ENCODE results near the gene MAP6D1. TPM values are rescaled to one million over a fixed set of nuclear protein-coding genes. Genes with fewer than 3 reads are reported as not detected.

The MAP6D1 gene
- total and polyA plus RNA-seq, 12 donors = 0.27 to 3.0 (median 1.7) TPM; not detected in 2

- intact Hi-C loops (cut with DNase I) = loop anchor here (5.0 to 10.0 kb wide), 2 partner anchors 55 to 58 kb away; partner anchors contain the start of gene PARL (in 1 of the 2)
- 94 to 97% (median 95%) methylated on average over 9 of the region's 9 CpGs for WGBS, 4 donors
- Histone ChIP-seq H3K27ac (no peak overlapping the region), H3K36me3 (replicated peaks in 1 of 2) (peaks cover 0 to 33% of the 10 kb centered on the region in 2 donors), H3K4me1 (replicated peaks in 1 of 2) (peaks cover 15 to 20% of the 10 kb centered on the region in 2 donors), H3K9me3 (replicated peaks in 1 of 3) (no peaks in the 10 kb centered on the region), H3K4me3 (no peak overlapping the region), H3K27me3 (no peaks in the 10 kb centered on the region)
- no peak for TF ChIP-seq CTCF (IDR thresholded peaks at IDR 0.05)
- no peak for TF ChIP-seq POLR2A (IDR thresholded peaks at IDR 0.05)
- no peak for DNase-seq
These were observed 4.1 kb upstream of the MAP6D1 start for GRCh38 chr3:183829466-183829865.

GRCh38 chr3:183828538-183828870 is 3.1 kb upstream of the MAP6D1 start:
- Histone ChIP-seq H3K9me3 (replicated peaks in 1 of 3) (no peaks in the 10 kb centered on the region), H3K27ac (no peak overlapping the region), H3K27me3 (no peaks in the 10 kb centered on the region), H3K4me3 (no peak overlapping the region), H3K36me3 (replicated peaks in 1 of 2) (peaks cover 0 to 26% of the 10 kb centered on the region in 2 donors), H3K4me1 (replicated peaks in 1 of 2) (peaks cover 16 to 24% of the 10 kb centered on the region in 2 donors)
- intact Hi-C loops (cut with DNase I) = loop anchor here (5.0 to 10.0 kb wide), 2 partner anchors 56 to 59 kb away; partner anchors contain the start of gene PARL (in 1 of the 2)
- TF ChIP-seq CTCF (IDR thresholded peaks at IDR 0.05) (no peak), POLR2A (IDR thresholded peaks at IDR 0.05) (no peak)
- peak in 1 of 7 donors; percentile 28 for DNase-seq
- 88 to 100% (median 90%) methylated on average over 7 of the region's 7 CpGs for WGBS, 4 donors

GRCh38 chr3:183827809-183828537 is 2.6 kb upstream of the MAP6D1 start:
- H3K27me3 ChIP-seq = no peaks in the 10 kb centered on the region
- H3K4me1 ChIP-seq (replicated peaks in 1 of 2) = peaks cover 16 to 24% of the 10 kb centered on the region in 2 donors
- no peak overlapping the region for H3K27ac ChIP-seq
- H3K36me3 ChIP-seq (replicated peaks in 1 of 2) = peaks cover 0 to 20% of the 10 kb centered on the region in 2 donors
- TF ChIP-seq CTCF (IDR thresholded peaks at IDR 0.05) = no peak
- no peak for TF ChIP-seq POLR2A (IDR thresholded peaks at IDR 0.05)
- H3K4me3 ChIP-seq = no peak overlapping the region
- 32 to 70% (median 58%) methylated on average over 6 to 14 of the region's 14 CpGs for WGBS, 4 donors
- H3K9me3 ChIP-seq (replicated peaks in 1 of 3) = no peaks in the 10 kb centered on the region
- DNase-seq = peak in 6 of 7 donors; percentile 31 to 60 (median 42)
- intact Hi-C loops (cut with DNase I) = loop anchor here (5.0 to 10.0 kb wide), 2 partner anchors 57 to 59 kb away; partner anchors contain the start of gene PARL (in 1 of the 2)

GRCh38 chr3:183826448-183827250 is 1.3 kb upstream of the MAP6D1 start:
- Histone ChIP-seq H3K4me1 (replicated peaks in 1 of 2) (peaks cover 16 to 24% of the 10 kb centered on the region in 2 donors), H3K4me3 (no peak overlapping the region), H3K9me3 (replicated peaks in 1 of 3) (no peaks in the 10 kb centered on the region), H3K27me3 (no peaks in the 10 kb centered on the region), H3K27ac (peak overlapping the region in 3 of 5 donors; percentile 51 to 59 (median 54)), H3K36me3 (replicated peaks in 1 of 2) (peaks cover 0 to 14% of the 10 kb centered on the region in 2 donors)
- intact Hi-C loops (cut with DNase I) = loop anchor here (5.0 to 10.0 kb wide), 2 partner anchors 58 to 61 kb away; partner anchors contain the start of gene PARL (in 1 of the 2)
- TF ChIP-seq CTCF (IDR thresholded peaks at IDR 0.05) (no peak), POLR2A (IDR thresholded peaks at IDR 0.05) (no peak)
- peak; percentile 37 to 79 (median 75) for DNase-seq
- WGBS, 4 donors = 58 to 83% (median 65%) methylated on average over 11 to 14 of the region's 14 CpGs

Data from adrenal gland (tissue), 12 donors.